HT-29 (cell line): Measurements from ENCODE around the gene BAZ2B. TPM values are rescaled to one million over a fixed set of nuclear protein-coding genes. Genes with fewer than 3 reads are reported as not detected.
"Not testable (repeated sequence)": the region's sequence is repeated elsewhere in the genome, so short reads cannot be mapped to it uniquely, and the experiment has no call there.

Experiments used
- DNase-seq: peaks from one replicate; pipeline ENCODE4 v3.0.0-alpha.2; 2015; ENCODE audit warnings: low spot score
- total RNA-seq: library from RNA; depleted of rRNA; stranded (reverse); fragments of >200 nt; shearing (Covaris generic); gene quantifications from 2 replicates; pipeline ENCODE4 v1.2.3, GENCODE V29; 2014; rRNA removed

The BAZ2B gene, protein sequence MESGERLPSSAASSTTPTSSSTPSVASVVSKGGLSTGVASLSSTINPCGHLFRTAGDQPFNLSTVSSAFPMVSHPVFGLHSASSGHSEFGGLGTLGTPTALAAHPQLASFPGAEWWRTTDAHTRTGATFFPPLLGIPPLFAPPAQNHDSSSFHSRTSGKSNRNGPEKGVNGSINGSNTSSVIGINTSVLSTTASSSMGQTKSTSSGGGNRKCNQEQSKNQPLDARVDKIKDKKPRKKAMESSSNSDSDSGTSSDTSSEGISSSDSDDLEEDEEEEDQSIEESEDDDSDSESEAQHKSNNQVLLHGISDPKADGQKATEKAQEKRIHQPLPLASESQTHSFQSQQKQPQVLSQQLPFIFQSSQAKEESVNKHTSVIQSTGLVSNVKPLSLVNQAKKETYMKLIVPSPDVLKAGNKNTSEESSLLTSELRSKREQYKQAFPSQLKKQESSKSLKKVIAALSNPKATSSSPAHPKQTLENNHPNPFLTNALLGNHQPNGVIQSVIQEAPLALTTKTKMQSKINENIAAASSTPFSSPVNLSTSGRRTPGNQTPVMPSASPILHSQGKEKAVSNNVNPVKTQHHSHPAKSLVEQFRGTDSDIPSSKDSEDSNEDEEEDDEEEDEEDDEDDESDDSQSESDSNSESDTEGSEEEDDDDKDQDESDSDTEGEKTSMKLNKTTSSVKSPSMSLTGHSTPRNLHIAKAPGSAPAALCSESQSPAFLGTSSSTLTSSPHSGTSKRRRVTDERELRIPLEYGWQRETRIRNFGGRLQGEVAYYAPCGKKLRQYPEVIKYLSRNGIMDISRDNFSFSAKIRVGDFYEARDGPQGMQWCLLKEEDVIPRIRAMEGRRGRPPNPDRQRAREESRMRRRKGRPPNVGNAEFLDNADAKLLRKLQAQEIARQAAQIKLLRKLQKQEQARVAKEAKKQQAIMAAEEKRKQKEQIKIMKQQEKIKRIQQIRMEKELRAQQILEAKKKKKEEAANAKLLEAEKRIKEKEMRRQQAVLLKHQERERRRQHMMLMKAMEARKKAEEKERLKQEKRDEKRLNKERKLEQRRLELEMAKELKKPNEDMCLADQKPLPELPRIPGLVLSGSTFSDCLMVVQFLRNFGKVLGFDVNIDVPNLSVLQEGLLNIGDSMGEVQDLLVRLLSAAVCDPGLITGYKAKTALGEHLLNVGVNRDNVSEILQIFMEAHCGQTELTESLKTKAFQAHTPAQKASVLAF (N-terminal part only)
- 22.0 and 25.2 TPM in 2 replicates for total RNA-seq

DNA sequence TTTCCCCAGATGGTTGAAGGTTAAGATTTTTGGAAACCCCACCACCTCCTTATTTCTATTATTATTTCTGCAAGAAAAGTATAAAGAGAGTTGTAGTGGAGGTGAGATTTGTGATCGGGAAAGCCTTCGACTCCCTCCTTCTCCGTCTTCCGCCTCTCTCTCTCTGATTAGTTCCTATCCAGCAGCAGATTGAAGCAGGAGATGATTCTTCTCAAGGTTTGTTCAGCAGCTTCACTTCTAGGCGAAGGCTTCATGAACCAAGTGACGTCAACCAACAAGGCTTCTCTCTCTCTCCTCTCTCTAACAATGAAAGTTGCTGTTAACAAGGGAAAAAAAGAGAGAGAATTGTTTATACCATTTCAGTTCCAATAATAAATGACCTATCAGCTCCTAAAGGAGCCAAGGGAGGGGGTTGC is at the start of gene BAZ2B:
TSS of gene BAZ2B (minus strand) at position 263 of the 416 bp plus-strand sequence. CDS start 137,829 bp downstream, outside the sequence.
- peak; percentile 72 for DNase-seq

DNA sequence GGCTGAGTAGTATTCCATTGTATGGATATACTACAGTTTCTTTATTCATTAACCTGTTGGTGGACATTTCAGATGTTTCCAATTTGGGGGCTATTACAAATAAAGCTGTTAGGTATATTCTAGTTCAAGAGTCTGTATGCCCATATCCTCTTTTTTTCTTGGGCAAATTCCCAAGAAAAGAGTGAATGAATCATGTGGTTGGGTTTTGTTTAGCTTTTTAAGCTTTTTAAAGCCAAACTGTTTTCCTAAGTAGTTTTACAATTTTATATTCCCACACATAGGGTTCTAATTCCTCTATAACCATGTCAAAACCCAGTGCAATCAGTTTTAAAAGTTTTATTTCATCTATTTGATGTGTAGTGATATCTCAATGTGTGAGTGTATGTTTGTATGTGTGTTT is 44.9 kb upstream of the BAZ2B start:
- no peak for DNase-seq

DNA sequence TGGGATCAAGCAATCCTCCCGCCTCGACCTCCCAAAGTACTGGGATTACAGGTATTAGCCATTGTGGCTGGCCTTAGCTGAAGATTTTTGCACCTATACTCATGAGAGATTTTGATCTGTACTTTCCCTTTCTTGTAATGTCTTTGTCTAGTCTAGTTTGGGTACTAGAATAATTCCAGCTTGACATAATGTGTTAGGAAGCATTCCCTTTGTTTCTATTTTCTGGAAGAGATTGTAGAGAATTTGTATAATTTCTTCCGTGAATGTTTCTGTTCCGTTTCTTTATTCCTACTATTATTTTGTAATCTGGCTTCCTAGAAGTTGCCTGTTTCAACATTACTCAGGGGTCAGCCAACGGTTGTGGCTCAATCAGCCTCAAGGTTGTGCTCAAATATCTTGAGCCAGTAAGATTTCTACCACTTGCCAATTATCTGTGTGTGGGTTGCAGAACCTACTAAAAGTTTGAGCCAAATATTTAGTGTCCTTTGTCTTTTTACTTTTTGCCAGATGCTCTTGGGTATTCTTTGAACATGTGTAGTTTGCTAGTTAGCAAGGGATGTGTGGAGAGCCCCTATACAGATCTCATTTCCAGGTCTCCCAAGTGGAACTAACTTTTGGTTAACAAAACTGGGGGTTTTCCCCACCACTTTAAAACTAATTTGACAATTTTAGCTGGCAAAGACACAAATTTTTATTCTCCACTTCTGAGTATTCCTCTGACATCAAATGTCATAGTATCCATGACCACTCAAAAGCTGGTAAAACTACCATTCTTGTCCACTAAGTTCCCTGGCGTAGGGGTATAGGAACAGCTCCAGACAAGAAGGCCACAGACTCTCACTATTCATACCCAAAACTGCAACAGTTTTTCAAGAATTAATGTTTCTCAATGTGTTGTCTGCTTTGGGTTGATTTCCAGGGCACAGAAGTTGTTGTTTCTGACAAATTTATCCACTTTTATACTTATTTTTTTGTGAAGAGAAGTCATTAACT is 42.8 kb upstream of the BAZ2B start:
- DNase-seq = no peak

DNA sequence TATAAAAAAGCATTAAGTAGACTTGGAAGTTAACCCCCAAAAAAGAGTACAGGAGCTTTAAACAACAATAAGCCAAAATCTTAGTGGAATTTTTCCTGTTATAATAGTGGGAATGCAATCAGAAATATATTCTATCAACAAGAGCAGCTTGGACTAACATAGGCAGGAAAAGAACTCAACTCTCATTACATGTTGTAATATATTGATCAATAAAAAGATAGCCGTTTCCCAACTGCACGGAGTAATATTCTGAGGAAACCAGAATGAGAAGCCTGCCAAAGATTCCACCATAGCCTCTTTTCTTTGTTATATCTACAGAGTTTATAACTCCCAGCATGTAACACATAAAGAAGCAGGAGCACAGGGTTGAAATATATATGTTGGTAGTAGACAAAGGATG is 37.6 kb upstream of the BAZ2B start:
- DNase-seq = no peak

DNA sequence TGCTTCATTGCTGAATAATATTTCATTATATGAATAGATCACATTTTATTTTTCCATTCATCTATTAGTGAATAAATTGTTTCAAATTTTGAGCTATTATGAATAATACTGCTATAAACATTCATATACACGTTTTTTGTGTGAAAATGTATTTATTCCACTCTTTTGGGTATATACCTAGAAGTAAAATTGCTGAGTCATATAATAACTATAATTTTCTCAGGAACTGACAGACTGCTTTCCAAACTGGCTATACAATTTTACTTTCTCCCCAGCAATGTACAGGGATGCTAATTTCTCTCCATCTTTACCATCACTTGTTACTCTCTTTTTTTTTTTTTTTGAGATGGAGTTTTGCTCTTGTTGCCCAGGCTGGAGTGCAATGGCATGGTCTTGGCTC is 35.5 kb upstream of the BAZ2B start:
- DNase-seq = no peak

GRCh38 chr2:159650574-159650973 is 34.2 kb upstream of the BAZ2B start:
- DNase-seq = no peak

- DNase-seq = no peak
Measured at GRCh38 chr2:159648643-159649042, 32.3 kb upstream of the BAZ2B start.

- DNase-seq = no peak
Measured at GRCh38 chr2:159647667-159648066, 31.3 kb upstream of the BAZ2B start.

DNA sequence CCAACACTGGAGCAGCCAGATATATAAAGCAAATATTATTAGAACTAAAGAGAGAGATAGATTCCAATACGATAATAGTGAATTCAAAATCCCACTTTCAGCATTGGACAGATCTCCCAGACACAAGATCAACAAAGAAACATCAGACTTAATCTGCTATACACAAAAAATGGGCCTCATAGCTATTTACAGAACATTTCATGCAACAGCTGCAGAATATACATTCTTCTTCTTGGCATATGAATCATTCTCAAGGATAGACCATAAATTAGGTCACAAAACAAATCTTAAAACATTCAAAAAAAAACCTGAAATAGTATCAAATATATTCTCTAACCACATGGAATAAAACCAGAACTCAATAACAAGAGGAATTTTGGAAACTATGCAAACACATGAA is 23.8 kb upstream of the BAZ2B start:
- DNase-seq = no peak

DNA sequence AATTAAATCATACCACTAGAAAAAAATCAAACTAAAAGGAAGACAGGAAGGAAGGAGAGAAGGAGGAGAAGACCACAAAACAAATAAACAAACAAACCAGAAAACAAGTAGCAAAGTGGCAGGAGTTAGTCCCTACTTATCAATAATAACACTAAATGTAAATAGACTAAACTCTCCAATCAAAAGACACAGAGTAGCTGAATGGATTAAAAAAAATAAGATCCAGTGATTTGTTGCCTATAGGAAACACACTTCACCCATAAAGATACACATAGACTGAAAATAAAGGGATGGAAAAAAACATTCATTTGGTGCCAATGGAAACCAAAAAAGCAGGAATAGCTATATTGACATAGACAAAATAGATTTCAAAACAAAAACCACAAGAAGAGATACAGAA is 23.4 kb upstream of the BAZ2B start:
- no peak for DNase-seq

GRCh38 chr2:159639071-159639470 is 22.7 kb upstream of the BAZ2B start:
- DNase-seq = no peak

DNA sequence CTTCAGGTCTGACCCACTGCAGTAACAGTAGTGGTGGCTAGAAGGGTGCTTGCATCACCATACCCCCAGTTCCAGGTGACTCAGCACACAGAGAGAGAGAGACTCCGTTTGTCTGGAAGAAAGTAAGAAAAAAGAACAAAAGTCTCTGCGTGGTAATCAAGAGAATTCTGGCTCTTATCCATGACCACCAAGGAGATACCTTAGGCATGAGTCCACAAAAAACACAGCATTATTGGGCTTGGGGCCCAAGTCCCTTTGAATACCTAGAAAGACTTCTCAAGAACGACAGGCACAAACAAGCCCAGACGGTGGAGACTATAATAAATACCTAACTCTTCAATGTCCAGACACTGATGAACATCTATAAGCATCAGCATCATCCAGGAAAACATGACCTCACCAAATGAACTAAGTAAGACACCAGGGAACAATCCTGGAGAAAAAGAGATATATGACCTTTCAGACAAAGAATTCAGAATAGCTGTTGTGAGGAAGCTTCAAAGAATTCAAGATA is 21.7 kb upstream of the BAZ2B start:
- no peak for DNase-seq

DNA sequence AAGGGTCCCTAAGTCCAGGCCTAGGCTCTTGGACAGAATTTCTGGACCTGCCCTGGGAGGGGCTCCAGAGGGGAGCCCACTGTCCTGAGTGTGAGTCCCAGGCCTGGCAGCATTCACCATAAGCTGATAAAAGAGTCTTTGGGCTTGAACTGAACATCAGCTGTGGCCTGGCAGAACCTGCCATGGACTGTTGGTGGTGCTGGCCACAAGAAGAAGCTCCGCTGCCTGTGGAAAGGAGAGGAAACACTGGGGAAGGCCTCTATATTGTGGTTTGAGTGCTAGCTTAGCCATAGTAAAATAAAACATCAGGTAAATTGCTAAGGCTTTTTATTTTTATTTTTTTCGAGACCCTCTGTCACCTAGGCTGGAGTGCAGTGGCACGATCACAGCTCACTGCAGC is 20.9 kb upstream of the BAZ2B start:
- DNase-seq = no peak

DNA sequence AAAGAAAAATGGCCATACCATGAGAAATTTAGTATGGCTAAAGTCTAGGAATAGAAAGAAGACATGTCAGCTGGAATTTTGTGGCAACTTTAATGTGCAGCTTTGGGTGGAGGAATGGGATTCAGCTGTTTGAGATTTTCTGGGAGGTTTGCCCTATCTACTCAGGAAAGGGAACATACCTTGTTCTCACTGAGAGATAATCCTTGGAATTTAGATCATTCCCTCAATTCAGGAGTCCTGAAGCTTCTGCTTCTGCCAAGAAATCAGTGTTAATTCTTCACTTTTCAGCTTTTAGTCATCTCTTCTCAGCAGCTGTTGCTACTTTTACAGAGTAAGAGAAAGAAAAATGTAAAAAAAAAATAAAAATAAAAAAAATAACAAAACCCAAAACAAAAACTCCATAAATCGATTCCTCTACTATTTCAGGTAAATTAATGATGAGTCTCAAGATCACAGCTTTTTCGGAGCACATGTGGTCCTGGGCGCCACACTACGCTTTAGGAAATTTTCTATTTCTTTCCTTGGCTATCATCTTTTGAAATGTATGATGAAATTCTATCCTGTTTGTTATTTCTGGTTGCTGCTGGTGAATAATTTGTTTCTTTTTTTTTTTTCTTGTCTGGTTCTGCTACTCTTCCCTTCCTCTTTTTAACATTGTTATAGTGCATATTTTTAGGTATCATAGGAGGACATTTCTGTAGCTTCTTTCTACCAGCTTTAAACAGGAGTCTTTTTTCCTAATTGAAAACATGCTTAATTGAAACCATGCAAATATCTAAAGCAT is 18.9 kb upstream of the BAZ2B start:
- DNase-seq = no peak

- DNase-seq = no peak
Measured at GRCh38 chr2:159633219-159633618, 16.9 kb upstream of the BAZ2B start.

- not testable (repeated sequence) for DNase-seq
Measured at GRCh38 chr2:159625628-159626027, 9.3 kb upstream of the BAZ2B start.

GRCh38 chr2:159623436-159623835 is 7.1 kb upstream of the BAZ2B start:
- DNase-seq = no peak

GRCh38 chr2:159622966-159623365 is 6.6 kb upstream of the BAZ2B start:
- no peak for DNase-seq

DNA sequence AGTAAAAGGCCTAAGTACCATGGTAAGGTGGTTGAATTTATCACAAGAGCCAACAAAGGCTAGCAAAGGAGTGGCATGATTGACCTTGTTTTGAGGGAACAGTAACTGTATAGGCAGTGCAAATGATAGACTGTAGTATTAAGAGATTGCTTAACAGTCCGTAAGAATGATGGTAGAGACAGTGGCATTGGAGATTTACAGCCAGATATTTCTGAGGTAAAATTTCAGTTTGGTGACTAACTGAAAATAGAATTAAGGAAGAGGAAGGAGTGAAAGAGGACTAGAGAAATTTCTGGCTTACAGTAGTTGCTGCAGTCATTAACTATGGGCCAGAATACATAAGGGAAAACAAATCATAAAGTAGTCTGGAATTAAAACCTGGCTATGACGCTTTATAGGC is 4.4 kb upstream of the BAZ2B start:
- no peak for DNase-seq

DNA sequence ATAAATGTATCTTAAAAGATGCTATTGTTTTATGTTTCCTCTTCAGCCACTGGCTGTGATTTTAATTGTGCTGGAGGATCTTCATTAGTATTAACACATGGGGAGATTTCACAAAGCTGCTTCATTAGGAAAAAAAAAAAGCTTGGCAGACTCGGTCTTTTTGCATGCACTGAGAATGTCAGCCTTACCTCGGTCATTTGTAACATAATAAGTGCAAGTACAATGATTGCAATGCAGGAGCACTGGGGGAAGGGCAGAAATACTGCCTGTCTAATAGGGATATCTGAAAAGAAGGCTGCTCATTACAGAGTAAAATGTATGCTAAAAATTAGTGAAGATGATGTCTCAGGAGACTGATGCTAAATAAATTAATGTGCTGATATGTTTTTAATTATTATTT is 1.3 kb upstream of the BAZ2B start:
- DNase-seq = peak; percentile 17
